ENCODE results near the gene RPL36. TPM values are rescaled to one million over a fixed set of nuclear protein-coding genes. Genes with fewer than 3 reads are reported as not detected.

The RPL36 gene
- total RNA-seq, 3 donors from 2014 or later, result 687 to 1,274 (median 863) TPM

- no peak for DNase-seq (ENCODE audit: low spot score in 2 of 2)
- H3K4me3 ChIP-seq, result no peak overlapping the region
- H3K27ac ChIP-seq, result no peak overlapping the region
- no peaks in the 10 kb centered on the region for H3K4me1 ChIP-seq
- no peaks in the 10 kb centered on the region for H3K9me3 ChIP-seq
- H3K36me3 ChIP-seq, result peaks cover 9% of the 10 kb centered on the region
- H3K27me3 ChIP-seq, result no peaks in the 10 kb centered on the region
- intact Hi-C loops (cut with DNase I; ENCODE audit: low total_unique reads), result no loop called here
- TF ChIP-seq CTCF (IDR thresholded peaks at IDR 0.05) (no peak), POLR2A (IDR thresholded peaks at IDR 0.05) (no peak), POLR2AphosphoS5 (IDR thresholded peaks at IDR 0.05) (no peak)
Measured at GRCh38 chr19:5654931-5655330, 35.2 kb upstream of the RPL36 start.

- no peaks in the 10 kb centered on the region for H3K9me3 ChIP-seq
- intact Hi-C loops (cut with DNase I; ENCODE audit: low total_unique reads), result no loop called here
- TF ChIP-seq POLR2A (IDR thresholded peaks at IDR 0.05) (no peak), CTCF (IDR thresholded peaks at IDR 0.05) (no peak), POLR2AphosphoS5 (IDR thresholded peaks at IDR 0.05) (no peak)
- DNase-seq (ENCODE audit: low spot score in 2 of 2), result no peak
- no peaks in the 10 kb centered on the region for H3K4me1 ChIP-seq
- no peak overlapping the region for H3K4me3 ChIP-seq
- H3K27me3 ChIP-seq, result no peaks in the 10 kb centered on the region
- H3K36me3 ChIP-seq, result peaks cover 9% of the 10 kb centered on the region
- no peak overlapping the region for H3K27ac ChIP-seq
Measured at GRCh38 chr19:5655412-5655811, 34.7 kb upstream of the RPL36 start.

GRCh38 chr19:5661483-5661882, 28.6 kb upstream of the RPL36 start:
- no peak for DNase-seq (ENCODE audit: low spot score in 2 of 2)
- Histone ChIP-seq H3K9me3 (no peaks in the 10 kb centered on the region), H3K4me3 (no peak overlapping the region), H3K27me3 (no peaks in the 10 kb centered on the region), H3K36me3 (peaks cover 15% of the 10 kb centered on the region), H3K4me1 (no peaks in the 10 kb centered on the region), H3K27ac (no peak overlapping the region)
- intact Hi-C loops (cut with DNase I; ENCODE audit: low total_unique reads), result no loop called here
- TF ChIP-seq POLR2AphosphoS5 (IDR thresholded peaks at IDR 0.05) (no peak), CTCF (IDR thresholded peaks at IDR 0.05) (no peak), POLR2A (IDR thresholded peaks at IDR 0.05) (no peak)

GRCh38 chr19:5663904-5664303, 26.2 kb upstream of the RPL36 start:
- no peaks in the 10 kb centered on the region for H3K4me1 ChIP-seq
- peaks cover 10% of the 10 kb centered on the region for H3K36me3 ChIP-seq
- intact Hi-C loops (cut with DNase I; ENCODE audit: low total_unique reads), result no loop called here
- TF ChIP-seq CTCF (IDR thresholded peaks at IDR 0.05), result no peak
- no peak for TF ChIP-seq POLR2A (IDR thresholded peaks at IDR 0.05)
- TF ChIP-seq POLR2AphosphoS5 (IDR thresholded peaks at IDR 0.05), result no peak
- no peak overlapping the region for H3K27ac ChIP-seq
- no peaks in the 10 kb centered on the region for H3K9me3 ChIP-seq
- H3K4me3 ChIP-seq, result no peak overlapping the region
- no peak for DNase-seq (ENCODE audit: low spot score in 2 of 2)
- no peaks in the 10 kb centered on the region for H3K27me3 ChIP-seq

GRCh38 chr19:5664515-5664914, 25.6 kb upstream of the RPL36 start:
- Histone ChIP-seq H3K27me3 (no peaks in the 10 kb centered on the region), H3K9me3 (no peaks in the 10 kb centered on the region), H3K4me1 (no peaks in the 10 kb centered on the region), H3K36me3 (peaks cover 10% of the 10 kb centered on the region), H3K4me3 (no peak overlapping the region), H3K27ac (no peak overlapping the region)
- DNase-seq (ENCODE audit: low spot score in 2 of 2), result no peak
- intact Hi-C loops (cut with DNase I; ENCODE audit: low total_unique reads), result no loop called here
- TF ChIP-seq POLR2AphosphoS5 (IDR thresholded peaks at IDR 0.05), result no peak
- no peak for TF ChIP-seq CTCF (IDR thresholded peaks at IDR 0.05)
- TF ChIP-seq POLR2A (IDR thresholded peaks at IDR 0.05), result no peak
